GM18499 (cell line): ENCODE data around the gene CCN5.
"Not testable (repeated sequence)": the region's sequence is repeated elsewhere in the genome, so short reads cannot be mapped to it uniquely, and the experiment has no call there.

ENCODE experiments used
- ATAC-seq: cut with Tn5 transposase; IDR thresholded peaks from one replicate; pipeline ENCODE4 v1.9.1; 2021; ENCODE audit warnings: moderate number of reproducible peaks; ENCODE audit not compliant: insufficient read depth, unreplicated experiment

CCN5 gene

DNA sequence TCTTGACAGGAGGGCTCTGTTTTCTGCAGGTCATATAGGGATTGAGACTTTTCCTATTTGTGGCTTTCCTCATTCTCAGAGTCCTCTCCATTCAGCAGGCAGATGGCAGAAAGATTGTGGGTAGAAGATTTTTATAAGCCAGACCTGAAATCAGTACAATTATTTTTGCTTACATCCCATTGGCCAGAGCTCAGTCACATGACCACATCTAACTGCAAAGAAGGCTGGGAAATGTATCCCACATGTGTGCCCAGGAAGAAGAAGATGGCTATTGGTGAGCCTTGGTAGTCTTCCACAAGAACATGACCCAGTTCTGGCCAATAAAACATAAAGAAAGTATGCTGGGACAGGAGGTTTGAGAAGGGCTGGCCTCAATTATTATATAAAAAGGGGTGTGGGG is 21.5 kb upstream of the CCN5 start:
- no peak for ATAC-seq

DNA sequence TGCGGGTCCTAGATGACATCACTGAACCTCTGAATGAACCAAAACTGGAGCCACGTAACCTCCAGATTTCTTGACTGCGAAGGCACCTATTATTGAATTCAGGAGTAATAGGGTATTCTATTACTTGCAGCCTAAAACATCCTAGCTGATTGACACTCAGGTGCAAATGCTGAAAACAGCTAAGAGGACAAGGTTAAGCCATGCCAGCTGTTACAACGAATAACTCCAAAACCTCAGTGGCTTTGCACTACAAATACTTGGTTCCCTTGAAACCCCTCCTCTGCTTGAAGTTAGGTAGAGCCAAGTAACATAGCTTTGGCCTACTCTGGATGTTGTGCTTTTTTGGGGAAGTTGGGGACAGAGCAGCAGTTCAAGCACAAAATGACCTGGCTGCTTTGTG is 21.0 kb upstream of the CCN5 start:
- ATAC-seq: no peak

DNA sequence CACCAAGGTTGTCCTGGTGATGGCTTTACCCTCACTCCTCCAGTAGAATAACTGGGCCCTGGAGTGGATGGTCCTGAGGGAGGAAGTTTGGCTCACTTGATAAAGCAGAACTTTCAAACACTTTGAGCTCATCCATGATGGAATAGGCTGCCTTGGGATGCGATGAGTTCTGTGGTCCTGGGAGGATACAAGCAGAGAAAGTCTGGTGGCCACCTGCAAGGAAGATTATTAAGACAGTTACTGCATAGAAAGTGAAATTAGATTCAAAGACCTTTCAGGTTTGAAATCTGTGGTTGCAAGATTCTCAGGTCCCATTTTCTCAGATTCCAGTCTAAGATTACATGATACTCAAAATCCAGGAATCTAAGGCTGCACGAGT is 19.9 kb upstream of the CCN5 start:
- no peak for ATAC-seq

DNA sequence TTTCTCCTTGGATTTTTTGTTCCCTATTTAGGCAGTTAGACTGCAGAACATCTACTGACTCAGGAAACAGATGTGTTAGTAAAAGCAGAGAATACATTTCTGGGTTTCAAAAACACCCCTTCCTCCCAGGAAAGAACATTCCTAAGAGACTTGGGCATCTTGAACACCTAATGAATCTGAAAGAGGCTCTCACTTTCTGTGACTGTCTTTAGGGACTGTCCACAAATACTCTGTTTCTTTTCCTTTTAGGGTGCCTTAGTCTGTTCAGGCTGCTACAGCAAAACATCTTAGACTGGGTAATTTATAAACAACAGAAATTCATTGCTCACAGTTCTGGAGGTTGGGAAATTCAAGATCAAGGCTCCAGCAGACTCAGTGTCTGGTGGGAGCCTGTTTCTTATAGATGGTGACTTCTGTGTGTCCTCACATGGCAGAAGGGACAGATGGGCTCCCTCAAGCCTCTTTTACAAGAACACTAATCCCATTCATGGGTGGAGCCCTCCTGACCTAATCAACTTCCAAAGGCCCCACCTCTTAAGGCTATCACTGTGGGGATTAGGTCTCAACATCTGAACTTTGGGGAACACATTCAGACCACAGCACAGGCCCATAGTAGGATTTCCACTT is 19.4 kb upstream of the CCN5 start:
- ATAC-seq: no peak

DNA sequence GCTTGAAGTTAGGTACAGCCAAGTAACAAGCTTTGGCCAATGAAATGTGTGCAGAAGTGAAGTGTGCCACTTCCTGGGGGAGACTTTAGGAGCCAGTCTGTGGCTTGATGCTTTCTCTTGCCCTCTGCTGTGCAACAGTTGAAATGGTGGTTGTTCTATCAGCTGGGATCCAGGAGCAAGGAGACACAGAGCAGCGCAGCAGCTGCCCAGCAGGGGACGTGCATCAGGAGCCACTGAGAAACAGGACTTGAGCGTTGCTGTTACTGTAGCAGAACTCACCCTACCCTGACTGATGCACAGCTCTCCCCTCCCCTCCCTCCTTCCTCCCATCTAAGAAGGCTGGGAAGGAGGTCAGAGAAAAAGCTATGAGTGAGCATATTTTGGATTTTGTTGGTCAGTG is 18.9 kb upstream of the CCN5 start:
- no peak for ATAC-seq

DNA sequence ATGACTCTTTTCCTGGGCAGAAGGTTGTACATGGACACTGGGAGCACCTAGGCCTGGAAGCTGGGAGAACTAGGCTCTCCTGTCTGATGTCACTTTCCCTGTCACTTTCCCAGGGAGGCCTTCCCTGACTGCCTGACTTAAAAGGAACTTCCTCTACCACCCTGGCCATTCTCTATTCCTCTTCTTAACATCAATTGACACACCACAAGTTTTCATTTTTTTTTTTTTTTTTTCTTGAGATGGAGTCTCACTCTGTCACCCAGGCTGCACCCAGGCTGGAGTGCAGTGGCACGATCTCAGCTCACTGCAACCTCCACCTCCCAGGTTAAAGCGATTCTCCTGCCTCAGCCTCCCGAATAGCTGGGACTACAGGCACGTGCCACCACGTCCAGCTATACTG is 18.1 kb upstream of the CCN5 start:
- not testable (repeated sequence) for ATAC-seq

DNA sequence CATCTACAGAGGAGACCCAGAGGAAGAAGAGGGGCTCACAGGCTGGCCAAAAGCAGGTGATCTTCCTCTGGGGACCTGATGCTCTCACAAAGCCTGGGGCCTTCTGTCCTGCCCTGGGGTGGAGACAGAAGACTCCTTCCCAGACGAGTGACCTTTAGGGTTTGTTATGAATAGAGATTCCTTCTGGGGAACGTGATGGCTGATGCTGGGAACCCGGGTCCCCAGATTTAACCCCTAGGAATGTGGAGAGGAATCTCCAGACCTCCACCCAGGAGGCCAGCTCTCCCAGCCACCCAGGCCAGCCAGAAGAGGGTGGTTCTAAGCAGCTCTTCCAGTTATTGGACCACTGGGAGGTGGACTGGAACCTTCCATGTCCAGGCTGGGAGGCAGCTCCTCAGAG is 16.8 kb upstream of the CCN5 start:
- no peak for ATAC-seq

DNA sequence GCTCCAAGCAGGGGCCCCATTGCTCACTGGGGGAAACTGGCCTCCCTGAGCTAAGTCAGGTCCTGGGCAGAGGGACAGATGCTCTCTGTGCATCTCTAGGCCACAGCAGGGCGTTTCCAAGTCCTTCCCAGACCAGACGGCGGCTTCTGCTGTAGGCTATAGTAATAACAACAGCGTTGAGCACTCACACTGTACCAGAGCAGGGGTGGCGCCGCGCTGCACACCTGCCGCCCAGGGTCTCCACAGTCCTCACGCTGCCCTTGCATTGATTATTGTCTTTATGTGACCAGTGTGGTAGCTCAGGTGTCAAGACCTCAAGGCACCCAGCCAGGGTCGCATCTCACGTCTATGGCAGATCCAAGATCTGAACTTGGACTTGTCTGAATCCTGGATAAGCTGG is 14.9 kb upstream of the CCN5 start:
- no peak for ATAC-seq

DNA sequence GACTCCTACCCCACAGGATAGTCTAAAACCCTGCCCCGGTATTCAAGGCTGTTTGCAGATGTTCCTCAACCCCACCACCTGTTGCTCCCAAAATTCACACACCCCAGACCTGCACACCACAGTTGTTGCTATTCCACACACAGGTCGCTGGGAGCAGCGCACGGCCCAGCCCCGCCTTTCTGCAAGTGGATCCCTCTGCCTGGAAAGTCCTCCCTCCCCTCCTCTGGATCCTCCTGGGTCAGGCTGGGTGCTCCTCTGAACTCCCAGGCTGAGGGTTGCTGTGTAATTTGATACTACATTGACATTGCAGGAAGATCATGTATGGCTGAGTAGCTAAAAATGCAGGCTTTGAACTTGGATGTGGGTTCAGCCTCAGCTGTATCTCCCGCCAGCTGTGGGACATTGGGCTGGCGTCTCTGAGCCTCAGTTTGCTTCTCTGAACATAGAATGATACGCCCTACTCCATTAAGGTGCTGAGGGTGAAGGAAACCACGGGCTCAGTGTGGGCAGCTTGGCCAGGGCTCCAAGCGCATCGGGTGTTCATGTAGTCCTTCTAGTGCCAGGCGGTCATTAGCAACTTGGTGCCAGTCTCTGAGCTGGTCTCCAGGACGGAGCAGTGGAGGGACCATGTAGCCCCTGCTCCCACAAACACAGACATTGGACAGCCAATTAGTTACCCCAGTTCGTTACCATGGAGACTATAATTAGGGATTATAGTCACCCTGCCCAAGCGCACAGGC is 13.9 kb upstream of the CCN5 start:
- no peak for ATAC-seq

DNA sequence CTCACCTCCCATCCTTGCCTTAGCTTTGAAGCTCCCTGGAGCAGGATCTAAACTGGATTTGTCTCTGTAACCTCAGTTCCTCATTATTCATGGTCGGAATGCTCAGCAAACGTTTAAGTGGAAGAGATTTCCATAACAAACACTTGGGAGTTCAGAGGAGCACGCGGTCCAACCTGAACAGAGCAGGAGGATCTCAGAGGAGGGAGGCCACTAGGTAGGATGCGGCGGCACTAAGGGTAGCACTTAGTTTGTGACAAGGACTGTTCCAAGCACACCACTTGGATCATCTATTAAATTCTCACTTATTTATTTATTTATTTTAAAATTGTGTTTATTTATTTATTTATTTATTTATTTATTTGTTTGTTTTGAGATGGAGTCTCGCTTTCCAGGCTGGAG is 13.3 kb upstream of the CCN5 start:
- no peak for ATAC-seq

DNA sequence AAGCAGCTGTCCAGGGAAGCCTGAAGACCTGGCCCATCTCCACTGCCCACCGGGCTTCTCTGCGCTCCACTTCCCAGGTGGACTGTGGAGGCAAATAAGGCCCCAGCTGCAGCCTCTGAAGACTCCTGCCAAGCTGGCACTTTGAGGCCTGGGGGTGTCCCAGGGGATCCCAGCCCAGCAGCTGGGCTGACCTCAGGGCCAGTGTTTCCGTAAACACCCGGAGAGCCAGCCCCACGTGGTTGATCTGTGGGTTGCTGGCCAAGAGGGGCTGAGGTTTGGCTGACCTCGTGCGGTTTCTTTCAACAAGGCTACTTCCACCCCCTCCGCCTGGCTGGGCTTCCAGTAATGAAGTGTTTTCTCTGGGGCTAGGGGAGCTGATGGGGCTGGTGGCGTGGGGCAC is 12.4 kb upstream of the CCN5 start:
- no peak for ATAC-seq

DNA sequence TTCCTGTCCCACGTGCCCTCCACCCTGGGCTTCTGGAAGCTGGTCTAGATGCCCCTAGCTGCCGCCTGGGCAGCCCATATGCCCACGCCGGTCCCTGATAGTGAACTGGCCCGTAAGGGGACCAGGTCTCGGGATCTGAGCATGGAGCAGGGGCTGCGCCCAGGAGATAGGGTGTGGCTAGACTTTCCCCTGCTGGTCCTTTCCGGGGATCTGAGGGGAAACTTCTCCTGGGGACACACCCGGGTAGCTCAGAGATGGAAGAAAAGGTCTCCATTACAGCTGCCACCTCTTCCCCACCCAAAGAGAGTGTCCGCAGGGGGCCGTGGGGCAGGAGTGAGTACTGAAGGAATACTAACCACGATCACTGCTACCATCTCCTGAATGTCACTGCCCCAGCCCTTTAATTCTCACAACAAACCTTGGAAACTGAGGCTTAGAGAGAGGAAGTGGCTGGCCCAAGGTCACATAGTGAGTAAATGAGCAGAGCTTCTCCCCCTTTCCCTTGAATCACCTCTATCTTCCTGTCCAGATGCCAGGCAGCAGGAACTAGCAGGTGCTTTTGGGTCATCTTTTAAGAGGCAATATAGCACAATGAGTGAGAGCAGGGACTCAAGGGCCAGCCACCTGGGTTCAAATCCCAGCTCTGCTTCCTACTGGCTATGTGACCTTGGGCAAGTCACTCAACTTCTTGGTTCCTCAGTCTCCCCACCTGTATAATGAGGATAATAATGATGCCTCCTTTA is 11.8 kb upstream of the CCN5 start:
- no peak for ATAC-seq

DNA sequence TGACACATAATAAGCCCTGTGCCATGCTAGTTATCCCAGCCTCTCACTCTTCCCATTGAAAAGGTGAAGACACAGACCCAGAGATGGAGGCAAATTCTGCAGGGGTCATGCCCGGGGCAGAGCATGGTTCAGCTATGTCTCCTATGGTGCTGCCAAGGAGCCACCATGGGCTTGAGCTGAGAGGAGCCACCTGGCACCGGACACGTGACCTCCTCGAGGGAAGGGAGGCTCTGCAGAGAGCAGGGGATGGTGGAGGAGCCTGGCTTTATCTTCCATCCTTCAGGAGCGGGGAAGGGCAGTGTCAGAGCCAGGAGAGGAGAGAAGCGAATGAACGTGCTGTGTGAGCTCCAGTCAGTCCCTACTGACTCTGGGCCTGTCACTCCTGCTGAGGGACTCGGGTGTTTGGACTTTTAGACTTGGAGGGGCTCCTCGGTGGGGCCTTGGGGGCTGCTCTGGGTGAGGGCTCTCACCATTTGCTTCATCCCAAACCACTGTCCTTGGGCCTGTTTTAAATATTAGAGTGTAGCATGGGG is 11.1 kb upstream of the CCN5 start:
- ATAC-seq: no peak

DNA sequence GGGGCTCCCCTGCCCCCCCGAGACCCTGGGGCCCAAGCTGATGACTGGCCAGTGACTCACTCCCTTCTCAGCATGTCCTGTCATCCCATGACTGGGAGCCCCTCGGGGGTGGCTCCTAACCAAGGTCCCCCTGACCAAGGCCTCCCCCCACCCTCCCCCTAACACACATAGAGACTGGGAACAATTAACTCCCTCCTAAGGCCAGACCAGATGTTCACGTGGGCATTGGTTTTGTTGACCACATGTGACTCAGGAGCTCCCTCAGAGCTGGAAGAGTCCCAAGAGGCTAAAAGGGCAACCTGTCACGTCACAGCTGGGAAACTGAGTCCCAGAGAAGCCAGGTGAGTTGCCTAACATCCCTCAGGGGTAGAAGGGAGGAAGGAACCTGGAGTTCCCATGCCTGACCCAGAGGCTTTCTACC is 10.6 kb upstream of the CCN5 start:
- ATAC-seq: no peak

DNA sequence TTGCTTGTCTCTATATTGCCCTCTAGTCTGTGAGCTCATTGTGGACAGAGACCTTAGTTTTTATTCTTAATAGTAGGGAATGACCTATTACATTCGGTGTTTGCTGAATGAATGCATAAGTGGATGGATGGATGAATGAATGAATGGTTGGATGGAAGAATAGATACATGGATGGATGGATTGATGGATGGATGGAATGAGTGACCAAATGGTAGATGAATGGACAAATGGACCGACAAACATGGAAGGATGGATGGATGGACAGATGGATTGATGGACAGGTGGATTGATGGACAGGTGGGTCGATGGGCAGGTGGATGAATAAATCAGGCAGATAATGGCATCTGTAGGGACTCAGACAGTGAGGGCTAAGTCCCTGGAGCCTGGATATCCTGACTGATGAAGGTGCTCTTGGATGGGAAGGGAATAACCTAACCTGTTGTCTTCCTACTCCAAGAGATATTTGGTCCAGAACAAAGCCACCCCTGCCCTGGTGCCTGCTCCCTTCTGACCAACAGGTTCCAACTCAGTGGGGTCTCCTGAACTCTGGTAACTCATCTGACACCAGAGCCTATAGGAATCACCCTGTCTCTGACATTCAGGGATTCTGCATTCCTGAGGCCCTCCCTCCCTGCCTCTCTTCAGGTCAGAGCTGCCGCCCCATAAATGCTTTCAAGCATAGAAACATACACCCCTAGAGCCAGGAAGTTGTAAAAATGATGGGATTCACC is 9.6 kb upstream of the CCN5 start:
- no peak for ATAC-seq

DNA sequence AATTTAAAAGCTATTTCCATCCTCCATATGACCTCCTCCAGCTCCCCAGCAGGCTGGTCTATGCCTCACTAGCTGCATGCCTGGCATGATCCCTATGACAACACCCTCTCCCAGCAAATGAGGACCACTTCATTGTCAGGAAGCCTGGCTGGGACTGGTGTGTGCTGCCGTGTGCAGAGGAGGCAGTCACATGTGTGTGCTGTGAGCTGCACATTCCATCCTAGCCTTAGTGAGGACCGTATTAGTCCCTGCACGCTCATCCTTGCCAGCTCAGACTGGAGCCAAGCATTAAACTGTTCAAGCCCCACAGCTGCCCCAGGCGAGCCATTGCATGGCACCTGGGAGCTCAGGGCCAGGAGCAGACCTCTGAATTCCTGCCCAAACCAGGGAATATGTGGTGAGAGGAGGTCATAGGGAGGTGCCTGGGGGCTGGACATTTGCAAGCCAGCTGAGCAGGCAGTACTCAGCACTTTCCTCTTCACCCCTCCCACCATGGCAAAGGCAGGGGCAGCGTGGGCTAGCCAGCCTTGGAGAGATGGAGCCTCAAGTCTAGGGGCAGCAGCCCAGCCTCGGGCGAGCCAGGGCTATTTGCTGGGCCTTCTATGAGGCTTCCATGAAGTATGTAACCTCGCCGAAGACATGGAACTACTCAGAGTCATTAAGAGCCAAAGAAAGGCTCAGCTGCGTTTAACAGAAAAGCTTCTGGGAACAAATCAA is 8.7 kb upstream of the CCN5 start:
- no peak for ATAC-seq

DNA sequence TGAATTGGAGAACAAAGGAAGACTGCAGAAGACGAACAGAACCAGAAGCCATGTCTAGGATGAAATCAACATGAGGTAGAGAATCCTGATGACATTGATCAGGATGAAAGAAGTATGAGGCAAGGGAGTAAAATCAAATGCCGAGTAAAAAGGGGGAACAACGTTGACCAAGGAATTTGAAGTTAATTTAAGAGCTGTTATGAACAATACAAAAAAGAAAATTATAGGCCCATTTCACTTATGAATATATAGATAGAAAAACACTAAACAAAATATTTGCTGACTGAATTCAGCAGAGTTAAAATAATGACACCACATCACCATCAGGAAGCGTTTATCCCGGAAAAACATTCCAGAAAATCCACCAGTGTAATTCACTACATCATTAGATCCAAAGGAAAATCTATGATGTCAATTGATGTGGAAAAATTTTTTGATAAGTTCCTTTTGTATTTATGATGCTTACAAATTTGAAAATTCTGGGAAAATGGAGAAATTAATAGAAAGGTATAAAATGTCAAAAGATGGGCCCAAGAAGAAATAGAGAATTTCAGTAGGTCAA is 8.1 kb upstream of the CCN5 start:
- no peak for ATAC-seq

DNA sequence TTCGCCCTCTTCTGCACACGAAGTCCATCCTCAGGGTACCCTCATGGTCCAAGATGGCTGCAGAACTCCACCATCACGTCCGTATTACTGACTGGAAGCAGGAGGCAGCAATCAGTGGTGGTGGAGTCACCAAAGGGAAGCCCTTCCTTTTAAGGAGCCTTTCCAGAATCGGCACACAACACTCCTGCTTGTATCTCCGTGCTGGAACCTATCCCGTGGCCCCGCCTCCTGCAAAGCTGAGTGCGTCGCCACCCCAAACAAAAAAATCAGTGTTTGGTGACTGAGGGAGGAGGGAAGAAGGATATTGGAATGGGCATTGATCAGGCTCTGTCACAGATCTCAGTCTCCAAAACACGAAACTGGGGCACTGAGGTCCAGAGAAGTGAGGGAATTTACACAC is 5.8 kb upstream of the CCN5 start:
- ATAC-seq: no peak

DNA sequence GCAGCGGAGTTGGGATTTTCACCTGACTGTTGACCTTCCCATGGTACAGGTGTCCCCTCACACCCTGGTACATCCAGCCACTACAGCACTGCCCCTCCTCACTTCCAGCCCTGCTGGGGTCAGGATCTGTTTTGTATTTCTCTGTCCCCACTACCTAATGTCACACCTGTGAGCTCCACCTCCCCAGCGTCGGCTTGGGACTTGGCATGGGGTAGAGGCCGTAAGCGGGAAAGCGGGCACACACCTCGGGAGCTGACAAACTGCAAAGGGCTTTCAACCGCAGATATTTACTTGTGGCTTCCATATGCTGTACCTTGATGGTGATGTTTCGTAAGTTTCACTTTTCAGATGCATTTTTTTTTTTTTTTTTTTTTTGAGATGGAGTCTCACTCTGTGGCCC is 5.4 kb upstream of the CCN5 start:
- ATAC-seq: no peak

DNA sequence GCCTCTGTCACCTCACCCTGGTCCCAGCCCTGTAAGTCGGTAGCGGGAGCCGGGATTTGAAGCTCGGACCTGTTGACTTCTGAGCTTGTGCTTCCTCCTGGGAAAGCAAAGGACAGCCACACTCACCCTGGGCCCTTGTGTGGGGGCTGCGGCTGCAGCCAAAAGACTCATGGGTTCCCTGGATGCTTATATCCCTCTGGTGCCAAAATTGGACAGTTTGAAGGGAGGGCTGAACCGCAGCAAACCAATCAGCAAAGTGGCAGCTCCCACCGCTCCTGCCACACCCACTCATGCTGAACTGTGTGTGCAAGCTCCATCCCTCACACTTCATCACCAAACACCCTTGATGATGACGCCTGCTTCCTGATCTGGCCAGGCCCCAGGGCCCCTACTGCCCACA is 3.9 kb upstream of the CCN5 start:
- ATAC-seq: no peak
